ENCODE results near the gene HILPDA.

The HILPDA gene

DNA sequence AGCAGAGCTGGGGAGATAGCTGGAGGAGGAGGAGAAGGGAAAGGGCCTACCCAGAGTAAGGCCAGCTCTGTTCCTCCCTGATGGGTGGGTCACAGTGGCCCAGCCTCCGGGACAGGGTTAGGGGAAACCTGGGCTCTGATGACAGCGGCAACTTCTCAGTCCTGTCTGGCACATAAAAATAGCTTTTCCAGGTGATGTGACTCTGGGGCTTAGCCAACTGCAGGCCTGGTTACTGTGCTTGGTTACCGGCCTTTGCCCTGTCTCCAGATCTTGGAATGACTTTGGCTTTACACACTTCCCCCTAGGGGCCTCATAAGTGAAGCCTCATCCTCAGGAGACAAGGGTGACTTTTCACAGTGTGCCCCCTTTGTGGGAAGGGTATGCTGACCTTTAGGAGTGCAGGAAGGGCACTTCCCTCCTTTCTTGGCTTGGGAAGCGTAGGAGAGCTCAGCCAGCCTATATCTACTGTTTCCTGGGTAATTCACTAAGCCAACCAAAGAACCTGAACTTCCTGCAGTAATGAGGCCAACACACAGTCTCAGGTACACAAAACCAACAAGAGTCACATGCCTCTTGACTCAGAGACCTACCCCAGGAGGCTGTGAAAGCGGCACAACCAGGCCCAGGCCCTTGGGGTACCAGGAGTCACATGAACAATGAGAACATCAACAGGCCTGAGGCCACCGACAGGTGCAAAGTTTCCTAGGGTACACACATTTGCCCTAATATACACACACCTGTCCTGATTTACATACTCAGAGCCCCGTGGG is 11.7 kb upstream of the HILPDA start:
- no peak for DNase-seq (ENCODE audit: low read depth)
- no peak overlapping the region for H3K4me3 ChIP-seq (ENCODE audit: low read depth, low read length)
- TF ChIP-seq, protein P1, sequence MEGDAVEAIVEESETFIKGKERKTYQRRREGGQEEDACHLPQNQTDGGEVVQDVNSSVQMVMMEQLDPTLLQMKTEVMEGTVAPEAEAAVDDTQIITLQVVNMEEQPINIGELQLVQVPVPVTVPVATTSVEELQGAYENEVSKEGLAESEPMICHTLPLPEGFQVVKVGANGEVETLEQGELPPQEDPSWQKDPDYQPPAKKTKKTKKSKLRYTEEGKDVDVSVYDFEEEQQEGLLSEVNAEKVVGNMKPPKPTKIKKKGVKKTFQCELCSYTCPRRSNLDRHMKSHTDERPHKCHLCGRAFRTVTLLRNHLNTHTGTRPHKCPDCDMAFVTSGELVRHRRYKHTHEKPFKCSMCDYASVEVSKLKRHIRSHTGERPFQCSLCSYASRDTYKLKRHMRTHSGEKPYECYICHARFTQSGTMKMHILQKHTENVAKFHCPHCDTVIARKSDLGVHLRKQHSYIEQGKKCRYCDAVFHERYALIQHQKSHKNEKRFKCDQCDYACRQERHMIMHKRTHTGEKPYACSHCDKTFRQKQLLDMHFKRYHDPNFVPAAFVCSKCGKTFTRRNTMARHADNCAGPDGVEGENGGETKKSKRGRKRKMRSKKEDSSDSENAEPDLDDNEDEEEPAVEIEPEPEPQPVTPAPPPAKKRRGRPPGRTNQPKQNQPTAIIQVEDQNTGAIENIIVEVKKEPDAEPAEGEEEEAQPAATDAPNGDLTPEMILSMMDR (IDR thresholded peaks at IDR 0.05; ENCODE audit: low read depth, low read length, missing control alignments) = no peak

DNA sequence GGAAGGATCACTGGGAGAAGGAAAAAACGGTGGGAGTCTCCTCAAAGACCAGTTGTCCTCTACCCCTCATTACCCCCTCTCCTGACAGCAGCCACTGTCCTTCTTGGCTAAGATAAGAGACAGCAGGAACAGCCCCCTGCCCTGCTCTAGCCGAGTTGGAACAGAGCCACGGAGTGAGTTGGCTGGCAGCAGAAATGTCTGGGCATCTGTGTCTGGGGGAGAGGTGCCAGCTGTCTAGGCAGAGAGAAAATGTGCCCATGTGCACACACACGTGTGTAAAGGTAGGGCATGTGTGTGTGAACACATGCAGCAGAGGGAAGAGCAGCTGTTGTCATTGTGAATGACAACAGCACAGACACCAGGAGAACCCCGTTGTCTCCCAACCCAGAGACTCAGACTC is 9.4 kb upstream of the HILPDA start:
- DNase-seq (ENCODE audit: low read depth) = no peak
- H3K4me3 ChIP-seq (ENCODE audit: low read depth, low read length) = no peak overlapping the region
- TF ChIP-seq, protein P1 (IDR thresholded peaks at IDR 0.05; ENCODE audit: low read depth, low read length, missing control alignments) = no peak

DNA sequence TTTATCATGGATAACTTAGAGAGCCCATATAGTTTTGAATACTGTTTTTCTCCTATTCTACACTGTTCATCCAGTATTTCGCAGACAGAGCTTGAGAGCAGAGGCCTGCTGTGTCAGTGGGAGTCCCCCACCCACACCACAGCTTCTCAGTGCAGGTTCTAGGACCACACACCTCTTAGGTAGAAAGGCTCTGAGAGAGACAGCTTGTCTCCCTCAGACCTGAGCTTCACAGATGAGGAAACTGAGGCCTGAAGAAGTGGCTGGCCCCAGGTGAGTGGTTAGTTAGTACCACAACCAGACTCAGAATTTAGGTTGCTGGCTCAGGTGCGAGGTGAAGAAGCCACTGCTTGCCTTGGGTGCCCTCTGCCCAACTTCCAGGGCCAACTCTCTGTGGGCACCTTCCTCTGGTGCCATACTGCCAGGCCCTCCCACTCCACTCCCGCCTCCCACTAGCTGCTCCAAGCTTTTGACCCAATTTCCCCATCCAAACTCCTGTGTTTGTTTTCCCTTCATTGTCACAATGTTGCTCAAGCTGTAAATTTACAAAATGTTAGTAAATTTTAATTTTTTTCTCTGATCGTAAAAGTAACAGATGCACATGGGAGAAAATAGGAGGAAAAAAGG is 7.6 kb upstream of the HILPDA start:
- DNase-seq (ENCODE audit: low read depth) = no peak
- no peak overlapping the region for H3K4me3 ChIP-seq (ENCODE audit: low read depth, low read length)
- TF ChIP-seq, protein P1 (IDR thresholded peaks at IDR 0.05; ENCODE audit: low read depth, low read length, missing control alignments) = no peak

DNA sequence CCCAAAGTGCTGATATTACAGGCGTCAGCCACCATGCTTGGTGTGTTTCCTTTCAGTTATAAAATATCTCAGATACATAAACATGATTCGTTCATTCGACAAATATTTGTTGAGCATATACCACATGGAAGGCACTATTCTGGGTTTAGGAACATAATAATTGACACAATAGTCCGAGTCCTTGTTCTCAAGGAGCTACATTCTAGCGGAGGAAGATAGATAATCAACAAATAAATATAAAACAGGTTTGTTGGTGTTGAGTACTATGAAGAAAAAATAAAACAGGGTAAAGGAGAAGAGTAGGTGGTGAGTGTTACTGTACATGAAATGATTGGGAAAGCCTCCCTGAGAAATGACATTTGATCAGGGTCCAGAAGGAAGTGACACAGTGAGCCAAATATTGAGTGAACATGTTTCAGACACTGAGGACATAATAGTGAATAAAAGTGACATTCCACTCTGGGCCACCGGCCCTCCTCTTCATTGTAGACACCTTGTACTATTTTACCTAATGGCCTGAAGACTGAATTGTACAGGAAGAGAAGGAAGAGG is 6.9 kb upstream of the HILPDA start:
- DNase-seq (ENCODE audit: low read depth) = no peak
- H3K4me3 ChIP-seq (ENCODE audit: low read depth, low read length) = no peak overlapping the region
- TF ChIP-seq, protein P1 (IDR thresholded peaks at IDR 0.05; ENCODE audit: low read depth, low read length, missing control alignments) = no peak

DNA sequence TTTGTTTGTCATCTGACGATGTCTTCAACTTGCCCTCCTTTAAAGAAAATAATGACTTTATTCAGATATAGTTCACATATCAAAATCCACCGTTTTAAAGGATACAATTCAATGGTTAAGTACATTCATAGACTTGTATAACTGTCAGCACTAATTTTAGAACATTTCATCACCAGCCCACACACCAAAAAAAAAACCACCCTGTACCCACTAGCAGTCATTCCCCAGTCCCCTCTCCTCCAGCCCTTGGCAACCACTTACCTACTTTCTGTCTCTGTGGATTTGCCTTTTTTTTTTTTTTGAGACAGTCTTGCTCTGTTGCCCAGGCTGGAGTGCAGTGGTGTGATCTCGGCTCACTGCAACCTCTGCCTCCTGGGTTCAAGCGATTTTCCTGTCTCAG is 5.3 kb upstream of the HILPDA start:
- H3K4me3 ChIP-seq (ENCODE audit: low read depth, low read length) = no peak overlapping the region
- no peak for DNase-seq (ENCODE audit: low read depth)
- TF ChIP-seq, protein P1 (IDR thresholded peaks at IDR 0.05; ENCODE audit: low read depth, low read length, missing control alignments) = no peak

DNA sequence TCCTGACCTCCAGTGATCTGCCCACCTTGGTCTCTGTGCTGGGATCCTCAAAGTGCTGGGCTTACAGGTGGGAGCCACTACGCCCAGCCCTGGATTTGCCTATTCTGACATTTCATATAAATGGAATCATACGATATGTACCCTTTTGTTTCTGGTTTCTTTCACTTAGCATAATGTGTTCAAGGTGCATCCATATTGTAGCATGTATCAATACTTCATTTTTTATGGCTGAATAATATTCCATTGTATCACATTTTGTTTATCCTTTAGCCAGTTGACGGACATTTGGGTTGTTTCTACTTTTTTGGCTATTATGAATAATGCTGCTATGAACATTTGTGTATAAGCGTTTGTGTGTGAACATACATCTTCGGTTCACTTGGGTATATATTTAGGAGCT is 4.8 kb upstream of the HILPDA start:
- DNase-seq (ENCODE audit: low read depth) = no peak
- TF ChIP-seq, protein P1 (IDR thresholded peaks at IDR 0.05; ENCODE audit: low read depth, low read length, missing control alignments) = no peak
- H3K4me3 ChIP-seq (ENCODE audit: low read depth, low read length) = no peak overlapping the region
